ENCODE data around the gene PRKG1. TPM values are rescaled to one million over a fixed set of nuclear protein-coding genes. Genes with fewer than 3 reads are reported as not detected.
"Not testable (repeated sequence)": the region's sequence is repeated elsewhere in the genome, so short reads cannot be mapped to it uniquely, and the experiment has no call there.

Gene PRKG1
- total RNA-seq, 1 donor: 19.5 TPM

DNA sequence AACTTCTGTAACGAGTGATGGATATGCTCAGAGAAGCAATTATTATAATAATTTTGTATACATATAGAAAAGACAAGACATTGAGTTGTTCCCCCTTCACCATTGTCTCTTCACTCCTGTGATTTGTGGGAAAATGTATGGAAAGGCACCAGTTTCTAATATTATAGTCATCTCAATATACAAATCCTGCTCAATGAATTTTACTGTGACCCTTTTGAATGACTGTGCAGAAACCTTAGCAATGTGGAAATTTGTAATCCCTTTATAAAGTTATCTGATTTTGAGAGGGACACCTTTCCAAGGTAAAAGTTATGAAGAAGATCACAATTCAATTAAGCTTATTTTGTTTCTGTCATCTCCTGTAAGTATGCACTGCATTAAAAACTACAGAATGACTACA lies 1165.5 kb downstream of the PRKG1 start:
- no peaks in the 10 kb centered on the region for H3K79me2 ChIP-seq (ENCODE audit: insufficient read depth, low read length)
- H3K9me3 ChIP-seq (ENCODE audit: low read depth, low read length): no peaks in the 10 kb centered on the region
- H3K4me2 ChIP-seq (ENCODE audit: insufficient read depth, low read length): no peak overlapping the region
- H3K4me3 ChIP-seq (ENCODE audit: insufficient read depth, low read length): no peak overlapping the region
- no peaks in the 10 kb centered on the region for H3K36me3 ChIP-seq (ENCODE audit: insufficient read depth, low read length)
- H4K20me1 ChIP-seq (ENCODE audit: insufficient read depth, low read length): no peaks in the 10 kb centered on the region
- no peak overlapping the region for H2AFZ ChIP-seq (ENCODE audit: low read length)
- TF ChIP-seq, protein P1, sequence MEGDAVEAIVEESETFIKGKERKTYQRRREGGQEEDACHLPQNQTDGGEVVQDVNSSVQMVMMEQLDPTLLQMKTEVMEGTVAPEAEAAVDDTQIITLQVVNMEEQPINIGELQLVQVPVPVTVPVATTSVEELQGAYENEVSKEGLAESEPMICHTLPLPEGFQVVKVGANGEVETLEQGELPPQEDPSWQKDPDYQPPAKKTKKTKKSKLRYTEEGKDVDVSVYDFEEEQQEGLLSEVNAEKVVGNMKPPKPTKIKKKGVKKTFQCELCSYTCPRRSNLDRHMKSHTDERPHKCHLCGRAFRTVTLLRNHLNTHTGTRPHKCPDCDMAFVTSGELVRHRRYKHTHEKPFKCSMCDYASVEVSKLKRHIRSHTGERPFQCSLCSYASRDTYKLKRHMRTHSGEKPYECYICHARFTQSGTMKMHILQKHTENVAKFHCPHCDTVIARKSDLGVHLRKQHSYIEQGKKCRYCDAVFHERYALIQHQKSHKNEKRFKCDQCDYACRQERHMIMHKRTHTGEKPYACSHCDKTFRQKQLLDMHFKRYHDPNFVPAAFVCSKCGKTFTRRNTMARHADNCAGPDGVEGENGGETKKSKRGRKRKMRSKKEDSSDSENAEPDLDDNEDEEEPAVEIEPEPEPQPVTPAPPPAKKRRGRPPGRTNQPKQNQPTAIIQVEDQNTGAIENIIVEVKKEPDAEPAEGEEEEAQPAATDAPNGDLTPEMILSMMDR (IDR thresholded peaks at IDR 0.05; ENCODE audit: extremely low read depth, low read depth, low read length): no peak
- no peak for DNase-seq (ENCODE audit: insufficient read length, low spot score, missing footprints)
- H3K27ac ChIP-seq (ENCODE audit: low read depth, low read length): no peak overlapping the region
- no peaks in the 10 kb centered on the region for H3K27me3 ChIP-seq (ENCODE audit: insufficient read depth, low read length)
- H3K4me1 ChIP-seq (ENCODE audit: insufficient read depth, low read length): no peaks in the 10 kb centered on the region

- TF ChIP-seq, protein P1 (IDR thresholded peaks at IDR 0.05; ENCODE audit: extremely low read depth, low read depth, low read length): no peak
- Histone ChIP-seq H3K79me2 (ENCODE audit: insufficient read depth, low read length) (no peaks in the 10 kb centered on the region), H3K9me3 (ENCODE audit: low read depth, low read length) (no peaks in the 10 kb centered on the region), H3K4me1 (ENCODE audit: insufficient read depth, low read length) (no peaks in the 10 kb centered on the region), H4K20me1 (ENCODE audit: insufficient read depth, low read length) (no peaks in the 10 kb centered on the region), H3K4me2 (ENCODE audit: insufficient read depth, low read length) (no peak overlapping the region), H3K36me3 (ENCODE audit: insufficient read depth, low read length) (no peaks in the 10 kb centered on the region), H3K27ac (ENCODE audit: low read depth, low read length) (no peak overlapping the region), H3K27me3 (ENCODE audit: insufficient read depth, low read length) (no peaks in the 10 kb centered on the region), H2AFZ (ENCODE audit: low read length) (no peak overlapping the region), H3K4me3 (ENCODE audit: insufficient read depth, low read length) (no peak overlapping the region)
- DNase-seq (ENCODE audit: insufficient read length, low spot score, missing footprints): no peak
Observed at GRCh38 chr10:52245547-52245946, 1171.3 kb downstream of the PRKG1 start.

DNA sequence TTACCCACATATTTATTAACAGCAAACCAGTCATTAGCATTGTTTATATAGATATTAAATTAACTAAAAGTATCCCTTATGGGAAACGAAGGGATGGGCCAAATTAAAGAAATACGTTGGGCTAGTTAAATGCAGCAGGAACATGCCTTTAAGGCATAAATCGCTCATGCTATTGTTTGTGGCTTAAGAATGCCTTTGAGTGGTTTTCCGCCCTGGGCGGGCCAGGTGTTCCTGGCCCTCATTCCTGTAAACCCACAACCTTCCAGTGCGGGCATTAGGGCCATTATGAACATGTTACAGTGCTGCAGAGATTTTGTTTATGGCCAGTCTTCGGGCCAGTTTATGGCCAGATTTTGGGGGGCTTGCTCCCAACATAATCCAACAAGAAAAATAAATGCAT lies 1173.6 kb downstream of the PRKG1 start:
- H3K36me3 ChIP-seq (ENCODE audit: insufficient read depth, low read length); H4K20me1 ChIP-seq (ENCODE audit: insufficient read depth, low read length); H2AFZ ChIP-seq (ENCODE audit: low read length); H3K9me3 ChIP-seq (ENCODE audit: low read depth, low read length); H3K27ac ChIP-seq (ENCODE audit: low read depth, low read length); H3K79me2 ChIP-seq (ENCODE audit: insufficient read depth, low read length); DNase-seq (ENCODE audit: insufficient read length, low spot score, missing footprints); H3K4me2 ChIP-seq (ENCODE audit: insufficient read depth, low read length); H3K27me3 ChIP-seq (ENCODE audit: insufficient read depth, low read length); H3K4me3 ChIP-seq (ENCODE audit: insufficient read depth, low read length); H3K4me1 ChIP-seq (ENCODE audit: insufficient read depth, low read length): not testable (repeated sequence)

- H3K4me3 ChIP-seq (ENCODE audit: insufficient read depth, low read length): no peak overlapping the region
- H3K9me3 ChIP-seq (ENCODE audit: low read depth, low read length): no peaks in the 10 kb centered on the region
- H3K4me2 ChIP-seq (ENCODE audit: insufficient read depth, low read length): no peak overlapping the region
- no peaks in the 10 kb centered on the region for H3K27me3 ChIP-seq (ENCODE audit: insufficient read depth, low read length)
- no peaks in the 10 kb centered on the region for H4K20me1 ChIP-seq (ENCODE audit: insufficient read depth, low read length)
- H3K4me1 ChIP-seq (ENCODE audit: insufficient read depth, low read length): no peaks in the 10 kb centered on the region
- H2AFZ ChIP-seq (ENCODE audit: low read length): no peak overlapping the region
- no peaks in the 10 kb centered on the region for H3K36me3 ChIP-seq (ENCODE audit: insufficient read depth, low read length)
- DNase-seq (ENCODE audit: insufficient read length, low spot score, missing footprints): no peak
- no peak overlapping the region for H3K27ac ChIP-seq (ENCODE audit: low read depth, low read length)
- TF ChIP-seq, protein P1 (IDR thresholded peaks at IDR 0.05; ENCODE audit: extremely low read depth, low read depth, low read length): no peak
- no peaks in the 10 kb centered on the region for H3K79me2 ChIP-seq (ENCODE audit: insufficient read depth, low read length)
Observed at GRCh38 chr10:52248697-52249306, 1174.5 kb downstream of the PRKG1 start.
